GM19099 (cell line): ENCODE measurements around the gene COA7.

Experiments
- POLR2A ChIP-seq: IDR thresholded peaks from 3 replicates; pipeline ENCODE4 v1.6.1; 2011; ENCODE audit warnings: low read depth; ENCODE audit not compliant: insufficient read length; ENCODE audit errors: extremely low read depth

COA7 gene

GRCh38 chr1:52662645-52663313, 35.4 kb downstream of the COA7 start:
- no peak for TF ChIP-seq POLR2A

GRCh38 chr1:52660807-52661206, 37.3 kb downstream of the COA7 start:
- TF ChIP-seq POLR2A: no peak

- TF ChIP-seq POLR2A: no peak
These were observed 38.1 kb downstream of the COA7 start for GRCh38 chr1:52659851-52660596.

GRCh38 chr1:52659356-52659755, 38.8 kb downstream of the COA7 start:
- no peak for TF ChIP-seq POLR2A

GRCh38 chr1:52658795-52659194, 39.4 kb downstream of the COA7 start:
- no peak for TF ChIP-seq POLR2A

GRCh38 chr1:52657702-52658101, 40.4 kb downstream of the COA7 start:
- no peak for TF ChIP-seq POLR2A

- TF ChIP-seq POLR2A: no peak
These were observed 44.1 kb downstream of the COA7 start for GRCh38 chr1:52654063-52654462.

- no peak for TF ChIP-seq POLR2A
These were observed 44.8 kb downstream of the COA7 start for GRCh38 chr1:52653207-52653849.

- no peak for TF ChIP-seq POLR2A
These were observed 46.2 kb downstream of the COA7 start for GRCh38 chr1:52651904-52652303.

- no peak for TF ChIP-seq POLR2A
These were observed 52.9 kb downstream of the COA7 start for GRCh38 chr1:52645261-52645660.

- TF ChIP-seq POLR2A: no peak
These were observed 56.8 kb downstream of the COA7 start for GRCh38 chr1:52641307-52641706.

GRCh38 chr1:52640697-52641096, 57.5 kb downstream of the COA7 start:
- TF ChIP-seq POLR2A: no peak

- TF ChIP-seq POLR2A: no peak
These were observed 60.2 kb downstream of the COA7 start for GRCh38 chr1:52637946-52638345.

- TF ChIP-seq POLR2A: peak; percentile 26
These were observed 61.1 kb downstream of the COA7 start for GRCh38 chr1:52636721-52637695.

- TF ChIP-seq POLR2A: no peak
These were observed 62.6 kb downstream of the COA7 start for GRCh38 chr1:52635321-52636089.
